Liver (tissue), 9 donors: ENCODE measurements around the gene RNF220. TPM values are rescaled to one million over a fixed set of nuclear protein-coding genes. Genes with fewer than 3 reads are reported as not detected.

Experiments used
- DNase-seq: peaks from one replicate; pipeline ENCODE4 v3.0.0-alpha.2; 2017; ENCODE audit warnings: low spot score
- H3K27ac ChIP-seq, 2 donors: one replicate each; pipeline ENCODE4 v1.7.0; 2013; ENCODE audit warnings: inconsistent platforms in 2 of 2, low read length in 2 of 2, control low read depth in 1 of 2, low read depth in 1 of 2, mild to moderate bottlenecking in 1 of 2
- H3K27me3 ChIP-seq, 4 donors: one replicate each; pipeline versions ENCODE4 v1.6.1 to v1.7.0; 2013; ENCODE audit warnings: low read length in 3 of 4, inconsistent platforms in 1 of 4, mild to moderate bottlenecking in 1 of 4, moderate library complexity in 1 of 4; ENCODE audit not compliant: control insufficient read depth in 4 of 4, insufficient read depth in 4 of 4
- H3K36me3 ChIP-seq, 4 donors: one replicate each; pipeline versions ENCODE4 v1.6.1 to v1.7.0; 2013; ENCODE audit warnings: low read length in 3 of 4, mild to moderate bottlenecking in 3 of 4, low read depth in 1 of 4, moderate library complexity in 1 of 4; ENCODE audit not compliant: control insufficient read depth in 4 of 4, insufficient read depth in 3 of 4
- H3K4me1 ChIP-seq, 4 donors: one replicate each; pipeline versions ENCODE4 v1.6.1 to v1.7.0; 2013; ENCODE audit warnings: low read length in 3 of 4, mild to moderate bottlenecking in 3 of 4, moderate library complexity in 1 of 4; ENCODE audit not compliant: control insufficient read depth in 4 of 4, insufficient read depth in 4 of 4
- H3K4me3 ChIP-seq, 3 donors: one replicate each; pipeline versions ENCODE4 v1.6.1 to v1.7.0; 2013; ENCODE audit warnings: low read length in 3 of 3, control low read depth in 1 of 3, low read depth in 1 of 3, mild to moderate bottlenecking in 1 of 3
- H3K9ac ChIP-seq, 2 donors: one replicate each; pipeline ENCODE4 v1.7.0; 2013; ENCODE audit warnings: low read length in 2 of 2, mild to moderate bottlenecking in 2 of 2, moderate library complexity in 2 of 2, control low read depth in 1 of 2, low read depth in 1 of 2
- H3K9me3 ChIP-seq, 4 donors: one replicate each; pipeline versions ENCODE4 v1.6.1 to v1.7.0; 2013; ENCODE audit warnings: low read length in 3 of 4; ENCODE audit not compliant: control insufficient read depth in 4 of 4
- ATF3 ChIP-seq: IDR thresholded peaks from 2 replicates; pipeline ENCODE4 v1.6.1; 2016; ENCODE audit warnings: antibody characterized with exemption
- CTCF ChIP-seq: fragments of 150-350 bp; IDR thresholded peaks from 2 replicates; pipeline ENCODE4 v1.5.1; 2017; ENCODE audit warnings: improper control_type of control experiment, low read depth, low read length; ENCODE audit not compliant: missing input control
- EGR1 ChIP-seq, 2 donors: IDR thresholded peaks; 2 replicates each; pipeline ENCODE4 v1.6.1; 2016 to 2018; ENCODE audit warnings: antibody characterized with exemption in 2 of 2, low read depth in 2 of 2
- FOXA1 ChIP-seq: IDR thresholded peaks from 2 replicates; pipeline ENCODE4 v1.6.1; 2016; ENCODE audit warnings: antibody characterized with exemption
- FOXA2 ChIP-seq: IDR thresholded peaks from 2 replicates; pipeline ENCODE4 v1.6.1; 2016; ENCODE audit warnings: antibody characterized with exemption
- GABPA ChIP-seq, 2 donors: IDR thresholded peaks in 1 of 2; conservative IDR thresholded peaks in 1 of 2; 2 replicates each; pipeline ENCODE4 v1.6.1; 2016; ENCODE audit warnings: antibody characterized with exemption in 2 of 2, mild to moderate bottlenecking in 1 of 2, moderate library complexity in 1 of 2
- HNF4A ChIP-seq, 2 donors: conservative IDR thresholded peaks; 2 replicates each; pipeline ENCODE4 v1.6.1; 2016; ENCODE audit warnings: antibody characterized with exemption in 2 of 2, mild to moderate bottlenecking in 2 of 2
- HNF4G ChIP-seq: IDR thresholded peaks from 2 replicates; pipeline ENCODE4 v1.6.1; 2016; ENCODE audit warnings: antibody characterized with exemption
- JUND ChIP-seq, 2 donors: IDR thresholded peaks; 2 replicates each; pipeline ENCODE4 v1.6.1; 2016; ENCODE audit warnings: antibody characterized with exemption in 2 of 2
- MAX ChIP-seq: IDR thresholded peaks from 2 replicates; pipeline ENCODE4 v1.6.1; 2016; ENCODE audit warnings: antibody characterized with exemption
- NR2F2 ChIP-seq: IDR thresholded peaks from 2 replicates; pipeline ENCODE4 v1.6.1; 2016; ENCODE audit warnings: antibody characterized with exemption
- RAD21 ChIP-seq, 2 donors: IDR thresholded peaks; 2 replicates each; pipeline ENCODE4 v1.6.1; 2016; ENCODE audit warnings: antibody characterized with exemption in 2 of 2, mild to moderate bottlenecking in 2 of 2
- REST ChIP-seq: IDR thresholded peaks from 2 replicates; pipeline ENCODE4 v1.6.1; 2016; ENCODE audit warnings: antibody characterized with exemption, mild to moderate bottlenecking
- RXRA ChIP-seq, 2 donors: IDR thresholded peaks; 2 replicates each; pipeline ENCODE4 v1.6.1; 2017 to 2018; ENCODE audit warnings: antibody characterized with exemption in 2 of 2, mild to moderate bottlenecking in 1 of 2
- SP1 ChIP-seq: IDR thresholded peaks from 2 replicates; pipeline ENCODE4 v1.6.1; 2018; ENCODE audit warnings: antibody characterized with exemption, mild to moderate bottlenecking
- TAF1 ChIP-seq: conservative IDR thresholded peaks from 2 replicates; pipeline ENCODE4 v1.6.1; 2016; ENCODE audit warnings: antibody characterized with exemption, mild to moderate bottlenecking
- YY1 ChIP-seq: IDR thresholded peaks from 2 replicates; pipeline ENCODE4 v1.6.1; 2016; ENCODE audit warnings: antibody characterized with exemption, mild to moderate bottlenecking
- ZBTB33 ChIP-seq: IDR thresholded peaks from 2 replicates; pipeline ENCODE4 v1.6.1; 2016; ENCODE audit warnings: antibody characterized with exemption
- WGBS: extraction: QIAGEN DNeasy Blood & Tissue Kit; methylation state at CpG from one replicate; pipeline ENCODE4 v1.1.7; 2013; 5-methylcytosine and 5-hydroxymethylcytosine counted together
- polyA plus RNA-seq, 2 donors: library from polyadenylated mRNA; stranded (reverse) in 1 of 2; unstranded in 1 of 2; fragments of 200-250 nt in 1 of 2; fragments of >200 nt in 1 of 2; fragmentation: Nextera tagmentation in 1 of 2; extraction: Ambion mirVana in 1 of 2; gene quantifications; one replicate each; pipeline versions ENCODE4 v1.2.1 to v1.2.3, GENCODE V29; 2013 to 2015
- total RNA-seq, 2 donors: library from RNA; depleted of rRNA; stranded (reverse); fragments of >200 nt; gene quantifications; one replicate each; pipeline ENCODE4 v1.2.3, GENCODE V29; 2014
- donor health status: healthy.
- donor health status: healthy.
- donor health status: healthy.
- donor health status: healthy.
- donor health status: healthy.

Gene RNF220
- total and polyA plus RNA-seq, 4 donors: 18.2 to 35.8 (median 26.1) TPM

GRCh38 chr1:44390277-44390676 is 14.8 kb upstream of the RNF220 start (continued):
- TF ChIP-seq EGR1 (IDR thresholded peaks at IDR 0.05; ENCODE audit: low read depth in 2 of 2) (no peak), SP1 (no peak), TAF1 (no peak)

GRCh38 chr1:44401256-44402228 is 3.5 kb upstream of the RNF220 start:
- TF ChIP-seq JUND (IDR thresholded peaks at IDR 0.05): peak in 1 of 2 donors; percentile 27
- TF ChIP-seq NR2F2: no peak
- TF ChIP-seq TAF1: no peak
- TF ChIP-seq YY1: no peak
- peak; percentile 83 to 88 for TF ChIP-seq HNF4A (conservative IDR thresholded peaks at IDR 0.05)
- no peak for TF ChIP-seq CTCF
- TF ChIP-seq ATF3: no peak
- peak in 1 of 2 donors; percentile 54 for TF ChIP-seq RXRA (IDR thresholded peaks at IDR 0.05)
- no peak for TF ChIP-seq GABPA (IDR thresholded peaks at IDR 0.05 in 1 of 2, conservative IDR thresholded peaks at IDR 0.05 in 1 of 2)
- peak; percentile 32 for TF ChIP-seq FOXA1
- TF ChIP-seq FOXA2: peak; percentile 49
- no peak for TF ChIP-seq EGR1 (IDR thresholded peaks at IDR 0.05; ENCODE audit: low read depth in 2 of 2)
- TF ChIP-seq HNF4G: peak; percentile 45
- TF ChIP-seq ZBTB33: peak; percentile 61
- no peak for TF ChIP-seq MAX
- no peak for TF ChIP-seq REST
- peak; percentile 50 for TF ChIP-seq SP1
- peak in 1 of 2 donors; percentile 20 for TF ChIP-seq RAD21 (IDR thresholded peaks at IDR 0.05)
- Histone ChIP-seq H3K9me3 (no peaks in the 10 kb centered on the region), H3K27me3 (peaks cover 0 to 10% (median 5%) of the 10 kb centered on the region in 4 donors), H3K27ac (no peak overlapping the region), H3K4me1 (peaks cover 6 to 23% (median 9%) of the 10 kb centered on the region in 4 donors), H3K9ac (no peak overlapping the region), H3K4me3 (no peak overlapping the region), H3K36me3 (no peaks in the 10 kb centered on the region)
- 61% methylated on average over 12 of the region's 12 CpGs for WGBS
- DNase-seq: no peak
